ENCODE measurements around the gene ACVR1B. TPM values are rescaled to one million over a fixed set of nuclear protein-coding genes. Genes with fewer than 3 reads are reported as not detected.
A peak's percentile ranks its signal among the peaks of the same experiment; 100 is the strongest.

The ACVR1B gene
- total RNA-seq, 1 donor from 2014 or later = 13.8 TPM

GRCh38 chr12:51994959-51995358, 43.5 kb downstream of the ACVR1B start:
- Mint-ChIP-seq H3K9me3 (ENCODE audit: unreplicated experiment) (no peaks in the 10 kb centered on the region), H3K36me3 (ENCODE audit: low read depth, unreplicated experiment) (peaks cover 11% of the 10 kb centered on the region), H3K4me1 (ENCODE audit: low read depth, unreplicated experiment) (peaks cover 16% of the 10 kb centered on the region), H3K27me3 (ENCODE audit: low read depth, unreplicated experiment) (no peaks in the 10 kb centered on the region), H3K27ac (ENCODE audit: unreplicated experiment) (peak overlapping the region; percentile 86), H3K4me3 (ENCODE audit: unreplicated experiment) (no peak overlapping the region)
- H3K4me1 ChIP-seq (ENCODE audit: insufficient read depth, low read length) = no peaks in the 10 kb centered on the region
- FAIRE-seq (no peak), DNase-seq (ENCODE audit: low read depth) (no peak)
- no peaks in the 10 kb centered on the region for H4K20me1 ChIP-seq (ENCODE audit: insufficient read depth, low read length)
- TF ChIP-seq CTCF (IDR thresholded peaks at IDR 0.05; ENCODE audit: insufficient read depth, low read depth, low read length) (no peak), EZH2 (IDR thresholded peaks at IDR 0.05; ENCODE audit: insufficient read depth, low read length) (no peak)
- H3K79me2 ChIP-seq (ENCODE audit: insufficient read depth, low read length) = no peaks in the 10 kb centered on the region
- no peak overlapping the region for H3K4me2 ChIP-seq (ENCODE audit: low read length)
- peaks cover 9% of the 10 kb centered on the region for H3K36me3 ChIP-seq (ENCODE audit: insufficient read depth, low read length)
- no peak overlapping the region for H3K9ac ChIP-seq (ENCODE audit: low read length)
- H3K27ac ChIP-seq (ENCODE audit: low read depth, low read length) = no peak overlapping the region
- H3K27me3 ChIP-seq (ENCODE audit: insufficient read depth, low read length) = no peaks in the 10 kb centered on the region
- H3K4me3 ChIP-seq (ENCODE audit: insufficient read depth, low read depth, low read length) = no peak overlapping the region
- no peak overlapping the region for H2AFZ ChIP-seq (ENCODE audit: low read depth, low read length)
- H3K9me3 ChIP-seq (ENCODE audit: insufficient read depth, low read depth, low read length) = no peaks in the 10 kb centered on the region

GRCh38 chr12:51997136-51997535, 45.6 kb downstream of the ACVR1B start:
- DNase-seq (ENCODE audit: low read depth) (no peak), FAIRE-seq (no peak)
- Histone ChIP-seq H2AFZ (ENCODE audit: low read depth, low read length) (no peak overlapping the region), H3K4me1 (ENCODE audit: insufficient read depth, low read length) (no peaks in the 10 kb centered on the region), H4K20me1 (ENCODE audit: insufficient read depth, low read length) (no peaks in the 10 kb centered on the region), H3K4me2 (ENCODE audit: low read length) (no peak overlapping the region), H3K4me3 (ENCODE audit: insufficient read depth, low read depth, low read length) (no peak overlapping the region), H3K79me2 (ENCODE audit: insufficient read depth, low read length) (no peaks in the 10 kb centered on the region), H3K27me3 (ENCODE audit: insufficient read depth, low read length) (no peaks in the 10 kb centered on the region), H3K9ac (ENCODE audit: low read length) (no peak overlapping the region), H3K36me3 (ENCODE audit: insufficient read depth, low read length) (peaks cover 9% of the 10 kb centered on the region), H3K27ac (ENCODE audit: low read depth, low read length) (no peak overlapping the region), H3K9me3 (ENCODE audit: insufficient read depth, low read depth, low read length) (no peaks in the 10 kb centered on the region)
- no peak overlapping the region for H3K27ac Mint-ChIP-seq (ENCODE audit: unreplicated experiment)
- peaks cover 4% of the 10 kb centered on the region for H3K9me3 Mint-ChIP-seq (ENCODE audit: unreplicated experiment)
- no peak for TF ChIP-seq CTCF (IDR thresholded peaks at IDR 0.05; ENCODE audit: insufficient read depth, low read depth, low read length)
- no peak for TF ChIP-seq EZH2 (IDR thresholded peaks at IDR 0.05; ENCODE audit: insufficient read depth, low read length)
- H3K4me1 Mint-ChIP-seq (ENCODE audit: low read depth, unreplicated experiment) = peaks cover 16% of the 10 kb centered on the region
- no peaks in the 10 kb centered on the region for H3K27me3 Mint-ChIP-seq (ENCODE audit: low read depth, unreplicated experiment)
- peaks cover 14% of the 10 kb centered on the region for H3K36me3 Mint-ChIP-seq (ENCODE audit: low read depth, unreplicated experiment)
- H3K4me3 Mint-ChIP-seq (ENCODE audit: unreplicated experiment) = no peak overlapping the region

- Mint-ChIP-seq H3K9me3 (ENCODE audit: unreplicated experiment) (peaks cover 4% of the 10 kb centered on the region), H3K4me3 (ENCODE audit: unreplicated experiment) (no peak overlapping the region), H3K27ac (ENCODE audit: unreplicated experiment) (no peak overlapping the region), H3K36me3 (ENCODE audit: low read depth, unreplicated experiment) (peaks cover 4% of the 10 kb centered on the region), H3K27me3 (ENCODE audit: low read depth, unreplicated experiment) (peaks cover 14% of the 10 kb centered on the region), H3K4me1 (ENCODE audit: low read depth, unreplicated experiment) (peaks cover 18% of the 10 kb centered on the region)
- DNase-seq (ENCODE audit: low read depth) = no peak
- Histone ChIP-seq H3K27me3 (ENCODE audit: insufficient read depth, low read length) (peaks cover 7% of the 10 kb centered on the region), H3K4me1 (ENCODE audit: insufficient read depth, low read length) (peaks cover 10% of the 10 kb centered on the region), H3K4me3 (ENCODE audit: insufficient read depth, low read depth, low read length) (no peak overlapping the region), H3K79me2 (ENCODE audit: insufficient read depth, low read length) (no peaks in the 10 kb centered on the region), H3K9me3 (ENCODE audit: insufficient read depth, low read depth, low read length) (no peaks in the 10 kb centered on the region), H3K4me2 (ENCODE audit: low read length) (no peak overlapping the region), H3K27ac (ENCODE audit: low read depth, low read length) (no peak overlapping the region), H3K9ac (ENCODE audit: low read length) (no peak overlapping the region), H3K36me3 (ENCODE audit: insufficient read depth, low read length) (no peaks in the 10 kb centered on the region), H4K20me1 (ENCODE audit: insufficient read depth, low read length) (peaks cover 11% of the 10 kb centered on the region), H2AFZ (ENCODE audit: low read depth, low read length) (no peak overlapping the region)
- no peak for FAIRE-seq
- TF ChIP-seq CTCF (IDR thresholded peaks at IDR 0.05; ENCODE audit: insufficient read depth, low read depth, low read length) (no peak), EZH2 (IDR thresholded peaks at IDR 0.05; ENCODE audit: insufficient read depth, low read length) (no peak)
Measured at GRCh38 chr12:52003016-52003550, 51.6 kb downstream of the ACVR1B start.

All from astrocyte (in vitro differentiated cells and primary cell).